Heart right ventricle (tissue), 16 donors: ENCODE measurements around the gene ETV1. TPM values are rescaled to one million over a fixed set of nuclear protein-coding genes. Genes with fewer than 3 reads are reported as not detected.
A peak's percentile ranks its signal among the peaks of the same experiment; 100 is the strongest.

Source experiments
- ATAC-seq, 8 donors: fragments of 200-7000 bp; cut with Tn5 transposase; one replicate each; pipeline ENCODE4 v1.9.1; 2020; ENCODE audit warnings: mild to moderate bottlenecking in 8 of 8, moderate library complexity in 8 of 8, moderate number of reproducible peaks in 1 of 8
- DNase-seq, 2 donors: peaks; one replicate each; pipeline ENCODE4 v3.0.0-alpha.2; 2020
- H3K27ac ChIP-seq, 10 donors: fragments of 200-600 bp; sonication (generic) in 2 of 10; one replicate each; pipeline versions ENCODE4 v1.5.0 to v1.8.0; 2020 to 2022; ENCODE audit warnings: mild to moderate bottlenecking in 3 of 10
- H3K27me3 ChIP-seq, 7 donors: fragments of 200-600 bp; one replicate each; pipeline ENCODE4 v1.8.0; 2021 to 2022; ENCODE audit warnings: mild to moderate bottlenecking in 2 of 7
- H3K36me3 ChIP-seq, 9 donors: fragments of 200-600 bp; sonication (generic) in 1 of 9; one replicate each; pipeline versions ENCODE4 v1.5.0 to v1.8.0; 2020 to 2022; ENCODE audit warnings: mild to moderate bottlenecking in 2 of 9
- H3K4me1 ChIP-seq, 9 donors: fragments of 200-600 bp; sonication (generic) in 1 of 9; one replicate each; pipeline versions ENCODE4 v1.5.0 to v1.8.0; 2020 to 2022; ENCODE audit warnings: mild to moderate bottlenecking in 4 of 9
- H3K4me3 ChIP-seq, 10 donors: fragments of 200-600 bp; sonication (generic) in 2 of 10; one replicate each; pipeline versions ENCODE4 v1.5.0 to v1.8.0; 2020 to 2022; ENCODE audit warnings: mild to moderate bottlenecking in 7 of 10, moderate library complexity in 2 of 10
- H3K9me3 ChIP-seq, 11 donors: fragments of 200-600 bp in 10 of 11; sonication (generic) in 2 of 11; one replicate each; pipeline versions ENCODE4 v1.5.0 to v1.8.0; 2013 to 2022; ENCODE audit warnings: mild to moderate bottlenecking in 2 of 11, control low read depth in 1 of 11, moderate library complexity in 1 of 11
- CTCF ChIP-seq, 9 donors: fragments of 200-600 bp; sonication (generic) in 2 of 9; IDR thresholded peaks; one replicate each; pipeline versions ENCODE4 v1.5.0 to v1.8.0; 2021 to 2022; ENCODE audit warnings: antibody characterized with exemption in 9 of 9, mild to moderate bottlenecking in 5 of 9, moderate library complexity in 1 of 9
- WGBS, 2 donors: extraction: QIAGEN DNeasy Blood & Tissue Kit; methylation state at CpG; one replicate each; pipeline ENCODE4 v1.1.7; 2013; ENCODE audit warnings: inconsistent platforms in 1 of 2; 5-methylcytosine and 5-hydroxymethylcytosine counted together
- intact Hi-C, 10 donors: fragments of 100-400 bp; cut with DNase I; formaldehyde crosslinking; loops; one replicate each; pipeline versions ENCODE4 v1.11.1 to v1.14.2; 2022
- polyA plus RNA-seq, 2 donors: library from polyadenylated mRNA; stranded (reverse); fragments of 200-250 nt; gene quantifications; one replicate each; pipeline ENCODE4 v1.2.3, GENCODE V29; 2013
- total RNA-seq, 10 donors: library from RNA; stranded (reverse); fragmentation: NEBNext Ultra II Directional in 3 of 10; extraction: Animal tissue kit (Norgen Biotek cat#: 25700) in 3 of 10; gene quantifications; one replicate each; pipeline versions ENCODE4 v1.2.1 to v1.2.4, GENCODE V29; 2021 to 2023
- donor health status: Arrhythmogenic right ventricular cardiomyopathy.
- donor health status: ischemic (EF 13 %, LVEDD 7.1; RV severe dilation, severe dysfunction).
- donor health status: healthy with polysubstance abuse.
- donor health status: DM: no; HTN: yes; CAD: no.
- donor health status: DM: no; HTN: no; CAD: no.
- donor health status: ischemic (EF 25% LVEDD 6.9; RV normal size, moderate dysfunction).
- donor health status: ischemic (EF 25% LVEDD 5.7; RV mildly dilated, moderate dysfunction).
- donor health status: healthy.
- donor health status: DM: yes; HTN: yes; CAD: no.
- donor health status: Ischemic cardiomyopathy.
- donor health status: ischemic (EF 35%, LVEDD 5.7; RV mildly dilated, moderate dysfunction).
- donor health status: nonischemic (EF 11% LVEDD 7.7; RV severe dilation, severe dysfunction).
- donor health status: DM: yes; HTN: yes; CAD: no.
- donor health status: PGD.
- donor health status: ischemic (EF 29% LVEDD 5.4; RV normal size, mild dysfunction).
- donor health status: nonischemic (EF 23%, LVEDD 6.1; RV moderate dilation, normal function).

The ETV1 gene
- total and polyA plus RNA-seq, 12 donors: 9.5 to 118 (median 55.1) TPM

- H3K27ac ChIP-seq: peak overlapping the region in 9 of 10 donors; percentile 5 to 65 (median 46)
- TF ChIP-seq CTCF (IDR thresholded peaks at IDR 0.05): no peak
- H3K36me3 ChIP-seq: peaks cover 0 to 21% (median 2%) of the 10 kb centered on the region in 9 donors
- DNase-seq (no peak), ATAC-seq (peak in 5 of 8 donors; percentile 16 to 32 (median 26))
- no peaks in the 10 kb centered on the region for H3K9me3 ChIP-seq
- intact Hi-C loops: loop anchor here in 2 of 10 donors (10.0 kb wide), 2 partner anchors 215 to 475 kb away; no protein-coding TSS in a partner anchor
- peak overlapping the region in 5 of 10 donors; percentile 1 to 23 (median 15) for H3K4me3 ChIP-seq
- peaks cover 0 to 61% (median 44%) of the 10 kb centered on the region in 9 donors for H3K4me1 ChIP-seq
- WGBS, 2 donors: 47 to 50% methylated on average over 5 of the region's 5 CpGs
- no peaks in the 10 kb centered on the region for H3K27me3 ChIP-seq
These were observed 9.6 kb downstream of the ETV1 start for GRCh38 chr7:13979671-13980435.

- ATAC-seq: no peak
- Histone ChIP-seq H3K4me1 (peaks cover 0 to 40% (median 30%) of the 10 kb centered on the region in 9 donors), H3K36me3 (peaks cover 0 to 32% (median 9%) of the 10 kb centered on the region in 9 donors), H3K27me3 (no peaks in the 10 kb centered on the region), H3K27ac (no peak overlapping the region), H3K9me3 (no peaks in the 10 kb centered on the region), H3K4me3 (no peak overlapping the region)
- DNase-seq: no peak
- intact Hi-C loops: no loop called here
- no peak for TF ChIP-seq CTCF (IDR thresholded peaks at IDR 0.05)
- 88 to 91% methylated on average over 4 of the region's 4 CpGs for WGBS, 2 donors
These were observed 12.9 kb downstream of the ETV1 start for GRCh38 chr7:13976594-13976993.

GRCh38 chr7:13965077-13965476 is 24.4 kb downstream of the ETV1 start:
- ATAC-seq (no peak), DNase-seq (no peak)
- intact Hi-C loops: no loop called here
- peaks cover 0 to 5% (median 0%) of the 10 kb centered on the region in 9 donors for H3K4me1 ChIP-seq
- H3K27me3 ChIP-seq: no peaks in the 10 kb centered on the region
- H3K9me3 ChIP-seq: no peaks in the 10 kb centered on the region
- TF ChIP-seq CTCF (IDR thresholded peaks at IDR 0.05): no peak
- peaks cover 0 to 4% (median 0%) of the 10 kb centered on the region in 9 donors for H3K36me3 ChIP-seq
- WGBS, 2 donors: 79 to 81% methylated on average over 6 of the region's 6 CpGs
- no peak overlapping the region for H3K27ac ChIP-seq
- no peak overlapping the region for H3K4me3 ChIP-seq

GRCh38 chr7:13963925-13964324 is 25.5 kb downstream of the ETV1 start:
- ATAC-seq (no peak), DNase-seq (no peak)
- H3K27me3 ChIP-seq: no peaks in the 10 kb centered on the region
- H3K36me3 ChIP-seq: peaks cover 0 to 4% (median 0%) of the 10 kb centered on the region in 9 donors
- H3K9me3 ChIP-seq: no peaks in the 10 kb centered on the region
- peaks cover 0 to 5% (median 0%) of the 10 kb centered on the region in 9 donors for H3K4me1 ChIP-seq
- WGBS, 2 donors: 69 to 78% methylated on average over 2 of the region's 2 CpGs
- intact Hi-C loops: no loop called here
- TF ChIP-seq CTCF (IDR thresholded peaks at IDR 0.05): no peak
- H3K27ac ChIP-seq: no peak overlapping the region
- no peak overlapping the region for H3K4me3 ChIP-seq
